Stimulated activated CD8-positive, alpha-beta memory T cell treated with anti-CD3 and anti-CD28 coated beads, Interleukin-15, amount 100 ng/mL, for 4 hours (primary cell): ENCODE measurements around the gene CHSY3.

ENCODE experiments used
- DNase-seq, 2 donors: peaks; one replicate each; pipeline ENCODE4 v3.0.0-alpha.2; 2020; ENCODE audit warnings: low read depth in 2 of 2

The CHSY3 gene

DNA sequence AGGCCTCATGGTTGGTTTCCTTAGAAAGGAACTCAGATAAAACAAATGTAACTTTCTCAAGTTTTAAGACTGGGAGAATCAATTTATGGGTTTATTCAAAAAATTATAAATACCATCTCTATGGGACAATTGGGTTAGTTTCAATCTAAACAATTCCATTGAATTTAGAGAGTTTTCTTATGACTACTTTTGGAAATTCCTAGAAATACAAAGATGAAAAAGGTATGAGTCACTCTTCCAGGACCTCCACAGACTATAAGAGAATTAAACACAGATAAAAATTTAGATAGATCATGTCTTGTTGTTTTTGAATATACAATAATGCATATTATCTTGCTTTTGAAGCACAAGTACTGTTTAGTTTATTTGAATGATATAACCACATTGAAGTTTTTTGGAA lies 188.7 kb downstream of the CHSY3 start:
- DNase-seq = no peak

DNA sequence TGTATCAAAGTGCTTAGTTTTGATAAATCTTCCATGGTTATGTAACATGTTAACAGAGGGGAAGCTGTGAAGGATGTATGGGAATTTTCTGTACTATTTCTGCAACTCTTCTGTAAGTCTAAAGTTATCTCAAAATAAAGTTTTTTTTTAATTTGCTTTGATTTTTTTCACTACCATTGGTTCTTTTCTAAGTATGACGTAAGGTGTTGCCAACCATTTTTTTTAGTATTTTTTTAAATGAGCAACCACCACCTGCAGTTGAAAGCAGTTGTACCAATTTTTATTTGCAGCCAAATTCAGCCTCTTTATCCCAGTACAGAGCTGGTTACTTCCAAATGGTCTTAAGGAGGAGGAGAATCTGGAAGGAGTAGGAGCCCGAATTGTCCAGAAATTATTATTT lies 192.2 kb downstream of the CHSY3 start:
- DNase-seq = no peak

DNA sequence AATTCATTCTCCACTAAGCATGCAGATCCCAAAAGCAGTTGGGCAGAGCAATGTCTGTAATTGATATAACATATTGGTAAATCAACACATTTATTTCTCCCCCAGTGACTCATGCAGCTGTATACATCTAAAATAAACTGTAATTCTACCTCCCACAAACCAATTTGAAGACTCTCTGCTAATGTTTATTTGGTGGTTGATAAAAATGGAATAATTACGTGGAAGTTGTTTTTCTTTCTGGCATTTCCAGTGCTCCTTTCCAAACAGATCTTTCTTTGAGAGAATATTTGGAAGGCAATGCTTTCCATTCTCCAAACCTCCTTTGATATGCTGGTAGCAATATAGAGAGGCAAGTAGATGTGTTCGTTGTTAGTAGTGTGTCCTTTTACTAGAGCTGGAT lies 194.7 kb downstream of the CHSY3 start:
- DNase-seq = no peak

DNA sequence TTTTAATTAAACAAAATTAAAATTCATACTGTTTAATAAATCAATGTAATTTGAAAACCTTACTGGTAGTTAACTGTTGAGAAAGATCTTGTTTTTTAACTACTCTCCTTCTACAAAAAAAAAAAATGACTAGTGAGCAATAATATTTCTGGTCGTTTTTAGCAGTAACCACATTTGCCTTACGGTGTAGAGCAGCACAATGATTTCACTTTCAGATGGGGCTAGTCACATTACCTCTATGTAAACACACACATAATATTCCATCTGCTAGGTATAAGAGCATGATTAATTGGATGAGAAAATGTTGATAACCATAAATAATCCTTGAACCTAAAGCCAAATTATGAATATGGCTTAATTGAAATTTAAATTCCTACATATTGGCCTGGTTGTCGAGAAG lies 198.1 kb downstream of the CHSY3 start:
- no peak for DNase-seq

DNA sequence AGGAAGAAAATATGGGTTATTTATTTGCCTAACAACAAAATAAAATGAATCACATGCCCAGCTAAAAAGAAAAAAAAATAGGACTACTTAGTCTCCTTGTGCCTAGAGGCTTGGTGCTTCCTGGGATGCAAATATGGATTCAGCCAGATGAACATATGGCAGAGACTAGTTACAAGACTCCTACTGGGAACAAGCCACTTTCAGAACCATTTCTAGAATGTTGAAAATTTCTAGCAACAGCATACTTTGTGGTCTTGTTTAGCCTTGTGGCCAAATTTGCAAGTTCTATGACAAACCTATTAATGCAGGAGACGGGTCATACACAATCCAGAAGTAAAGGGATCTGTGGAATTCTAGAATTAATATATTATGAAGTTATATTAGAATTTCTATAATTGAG lies 198.7 kb downstream of the CHSY3 start:
- no peak for DNase-seq

DNA sequence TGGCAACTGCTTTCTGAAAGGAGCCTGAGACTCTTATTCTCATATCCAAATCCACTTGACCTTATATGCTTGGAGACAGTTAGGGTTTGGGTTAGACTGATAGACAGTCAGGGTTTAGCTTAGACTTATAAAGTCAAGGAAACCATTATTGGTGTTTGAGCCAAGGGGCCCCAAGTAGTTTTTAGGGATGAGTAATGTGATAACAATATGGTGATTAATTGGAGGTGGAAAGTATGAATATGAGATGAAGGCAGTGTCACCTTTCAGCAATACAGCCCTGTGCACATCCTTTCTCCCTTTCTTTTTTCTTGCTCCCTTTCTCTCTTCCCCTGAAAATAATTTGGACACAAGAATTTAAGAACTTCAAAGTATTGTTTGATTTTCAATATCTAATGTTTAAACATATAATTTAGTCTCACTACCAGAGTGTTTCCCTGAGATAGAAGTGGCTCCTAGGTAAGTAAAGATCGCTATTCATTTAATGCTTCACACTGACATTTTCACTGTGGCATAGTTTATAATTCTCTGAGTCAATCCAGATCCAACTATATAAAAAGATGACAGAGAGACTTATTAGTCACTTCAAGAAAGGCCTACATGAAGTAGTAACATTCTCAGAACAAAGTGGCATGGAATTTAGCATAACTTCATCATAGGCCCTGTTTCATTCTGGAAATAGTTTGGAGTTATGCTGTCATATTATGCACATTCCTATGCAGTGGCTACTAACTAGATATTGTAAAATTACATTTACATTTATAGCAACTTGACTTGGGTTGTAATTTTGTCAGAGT lies 200.8 kb downstream of the CHSY3 start:
- DNase-seq = no peak

DNA sequence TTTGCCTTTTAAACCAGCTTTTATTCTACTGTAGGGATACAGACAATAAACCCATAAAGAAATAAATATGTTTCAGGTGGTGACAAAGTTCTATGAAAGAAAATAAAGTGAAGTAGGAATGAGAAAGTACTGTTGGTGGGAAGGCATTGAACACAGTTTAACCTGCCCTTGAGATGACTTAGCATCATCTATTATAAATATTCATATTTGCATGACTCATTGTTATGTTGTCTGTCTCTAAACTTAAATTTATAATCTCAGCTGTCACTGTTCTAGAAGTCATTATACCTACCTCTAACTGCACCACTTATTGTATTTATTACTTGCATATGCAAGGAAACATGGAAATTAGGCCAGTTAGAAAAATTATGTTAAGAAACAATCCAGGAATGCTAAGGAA lies 202.2 kb downstream of the CHSY3 start:
- DNase-seq = no peak

DNA sequence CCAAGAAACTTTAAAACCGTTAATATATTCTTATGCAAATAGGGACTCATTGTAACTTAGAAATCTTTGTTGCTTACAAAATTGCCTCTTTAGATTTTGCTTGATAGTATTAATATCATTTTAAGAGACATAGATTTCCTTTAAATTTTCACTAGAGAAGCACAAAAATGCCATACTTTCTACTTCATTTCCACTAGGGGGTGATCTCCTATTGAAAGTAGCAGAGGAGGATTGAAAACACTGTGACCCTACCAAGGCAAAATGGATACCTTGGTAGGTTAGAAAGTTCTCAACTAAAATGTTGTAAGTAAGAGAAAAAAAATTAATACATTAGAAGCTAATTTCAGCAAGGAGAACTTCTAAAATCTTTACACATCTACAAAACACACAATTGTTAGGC lies 204.9 kb downstream of the CHSY3 start:
- DNase-seq = no peak

DNA sequence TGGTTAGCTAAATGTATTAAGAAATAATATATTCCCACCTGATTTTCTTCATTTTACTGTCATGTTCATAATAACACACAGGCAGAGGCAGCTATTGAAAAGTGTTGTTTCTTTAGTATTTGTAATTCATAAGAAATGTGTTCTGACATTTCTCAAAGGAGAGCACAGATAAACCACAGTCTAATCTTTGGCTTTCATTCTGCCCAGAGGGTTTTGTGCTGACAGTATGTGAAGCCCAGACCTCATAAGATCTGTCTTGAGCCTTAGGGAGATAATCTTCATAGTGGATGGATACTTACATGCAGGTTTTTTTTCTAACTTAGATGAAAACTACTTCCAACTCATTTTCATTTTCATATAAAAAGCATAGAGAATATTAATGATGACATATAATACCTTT lies 206.1 kb downstream of the CHSY3 start:
- no peak for DNase-seq

DNA sequence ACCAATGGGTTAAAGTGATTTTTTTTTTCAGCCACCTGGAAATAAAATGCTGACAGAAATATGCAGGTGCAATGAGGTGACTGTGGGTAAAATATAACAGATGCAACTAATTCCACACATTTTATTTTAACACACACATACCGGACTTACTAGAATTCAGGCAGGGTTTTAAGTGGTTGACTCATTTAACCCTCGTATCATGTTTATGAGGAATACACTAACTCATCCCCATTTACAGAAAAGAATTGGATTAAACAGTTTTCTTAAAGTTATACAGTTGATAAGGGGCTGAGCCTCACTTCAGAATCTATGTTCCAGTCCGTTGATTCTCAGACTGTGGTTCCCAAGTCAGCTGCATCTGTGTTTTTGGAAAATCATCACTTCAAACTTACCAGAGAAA lies 207.5 kb downstream of the CHSY3 start:
- DNase-seq = no peak

DNA sequence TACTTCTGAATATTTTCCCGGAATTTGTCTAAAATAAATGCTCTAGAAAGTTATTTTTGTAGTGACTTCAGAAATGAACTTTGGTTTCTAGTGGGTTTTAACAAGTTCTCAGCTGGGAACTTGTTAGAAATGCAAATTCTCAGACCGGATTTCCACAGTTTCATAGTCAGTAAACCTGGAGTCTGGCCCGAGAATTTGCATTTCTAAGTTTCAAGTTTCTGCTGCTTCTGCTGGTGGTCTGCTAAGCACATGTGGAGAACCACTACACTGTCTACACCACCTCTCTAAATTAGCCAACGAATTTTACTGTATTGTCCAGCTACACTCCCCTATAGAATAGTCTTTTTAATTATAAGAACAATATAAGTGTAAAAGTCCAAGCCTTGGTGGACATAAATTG lies 208.0 kb downstream of the CHSY3 start:
- DNase-seq = no peak

DNA sequence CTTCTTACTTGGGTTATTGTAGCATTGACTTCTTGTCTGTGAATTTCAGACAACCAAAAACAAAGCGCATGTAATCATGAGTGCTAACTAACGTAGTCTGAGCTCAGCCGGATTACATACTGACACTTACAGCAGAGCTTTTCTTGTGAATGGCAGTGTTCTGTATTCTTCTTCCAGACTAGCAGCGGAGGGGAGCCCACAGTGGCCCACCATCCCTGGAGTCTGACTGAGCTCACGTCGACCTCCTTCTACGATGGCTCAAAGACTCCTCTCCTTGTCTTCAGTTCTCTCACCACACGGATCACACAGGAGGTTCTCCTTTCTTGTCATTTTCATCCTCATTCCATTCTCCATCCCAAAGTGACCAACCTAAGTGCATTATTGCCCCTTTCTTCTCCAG lies 211.4 kb downstream of the CHSY3 start:
- no peak for DNase-seq

DNA sequence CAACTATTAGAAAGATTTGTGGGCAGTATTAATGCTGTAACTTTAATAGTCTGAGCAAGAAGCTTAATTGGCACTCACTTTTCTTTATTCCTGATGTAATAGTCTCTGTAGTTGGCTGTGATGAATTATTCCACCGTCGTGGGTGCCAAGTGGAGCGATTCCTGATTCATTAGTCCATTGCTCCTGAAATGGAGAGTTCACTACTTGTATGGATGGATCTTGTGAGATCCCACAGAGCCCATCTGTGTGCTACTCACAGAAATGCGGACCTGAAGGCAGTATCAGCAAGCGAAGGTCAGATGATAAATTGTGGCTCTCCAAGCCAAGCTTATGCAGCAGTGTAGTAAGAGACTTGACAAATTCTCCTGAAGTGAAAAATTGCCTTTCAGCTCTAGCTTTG lies 212.2 kb downstream of the CHSY3 start:
- no peak for DNase-seq

DNA sequence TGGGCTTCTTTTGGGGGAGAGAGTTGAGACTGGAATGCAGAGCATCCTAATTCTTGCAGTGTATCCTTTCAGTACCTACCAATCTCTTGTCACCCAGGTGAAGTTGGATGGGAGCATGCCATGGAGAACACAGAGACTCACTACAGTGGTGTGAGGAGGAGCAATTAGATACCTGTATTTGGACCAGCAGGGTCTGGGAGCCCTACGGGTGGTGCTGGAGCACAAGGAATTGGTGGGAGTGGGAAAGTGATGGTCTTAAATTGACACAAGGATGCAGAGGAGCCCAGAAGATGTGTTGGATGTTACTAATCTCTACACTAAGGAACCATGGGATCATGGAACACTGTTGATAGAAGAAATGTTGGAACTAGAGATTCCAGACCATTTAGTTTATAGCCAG lies 212.7 kb downstream of the CHSY3 start:
- no peak for DNase-seq

DNA sequence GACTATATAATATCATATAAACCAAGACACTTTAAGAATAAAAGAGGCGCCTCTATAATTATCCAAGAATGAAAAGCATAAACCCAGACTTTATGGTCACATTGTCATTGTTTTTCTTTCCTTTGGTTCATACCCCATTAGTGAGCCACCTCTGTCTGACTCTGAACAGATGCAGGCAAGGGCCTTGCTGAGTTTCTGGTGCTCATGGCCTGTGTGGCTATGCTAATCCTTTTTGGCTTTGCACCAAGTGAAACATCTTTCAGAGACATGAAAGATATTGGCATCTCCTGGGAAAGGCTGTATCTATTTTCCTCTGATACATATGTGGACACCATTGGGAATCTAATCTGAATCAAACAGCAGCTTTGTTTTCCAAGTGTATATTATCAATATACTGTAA lies 222.5 kb downstream of the CHSY3 start:
- DNase-seq = no peak

DNA sequence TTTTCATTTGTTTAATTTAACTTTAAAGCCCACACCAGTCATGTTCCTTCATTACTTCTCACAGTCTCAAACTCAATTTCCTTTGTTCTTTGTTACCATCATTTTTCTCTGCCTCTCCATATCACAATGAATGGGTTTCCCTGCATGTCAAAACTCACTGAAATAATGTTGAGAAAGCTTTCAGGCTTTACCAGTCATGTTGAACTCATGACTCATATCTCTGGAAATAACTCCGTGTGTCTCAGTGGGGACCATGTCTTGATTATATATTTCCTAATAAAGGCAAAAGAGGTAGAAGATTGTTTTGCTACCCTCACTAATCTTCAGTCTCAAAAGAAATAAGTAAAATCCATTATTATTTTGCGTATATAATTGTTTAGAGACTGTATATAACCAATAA lies 231.2 kb downstream of the CHSY3 start:
- no peak for DNase-seq

DNA sequence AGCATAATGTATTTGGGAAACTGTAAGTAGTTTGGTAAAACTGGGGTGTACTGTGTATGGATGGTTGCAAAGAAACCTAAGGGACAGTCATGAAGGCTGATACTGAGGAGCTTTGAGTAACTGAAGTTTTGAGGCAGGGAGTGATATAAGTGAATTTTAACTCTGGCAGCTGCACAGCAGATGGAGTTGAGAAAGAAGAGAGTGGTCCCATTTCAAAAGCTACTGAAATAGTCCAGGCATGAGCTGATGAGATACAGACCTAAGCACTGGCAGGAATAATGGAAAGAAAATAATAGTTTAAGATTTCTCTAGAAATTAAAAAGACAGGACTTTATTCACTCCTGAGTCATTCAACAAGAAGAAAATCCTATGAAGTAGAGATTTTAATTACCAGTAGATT lies 232.0 kb downstream of the CHSY3 start:
- no peak for DNase-seq

DNA sequence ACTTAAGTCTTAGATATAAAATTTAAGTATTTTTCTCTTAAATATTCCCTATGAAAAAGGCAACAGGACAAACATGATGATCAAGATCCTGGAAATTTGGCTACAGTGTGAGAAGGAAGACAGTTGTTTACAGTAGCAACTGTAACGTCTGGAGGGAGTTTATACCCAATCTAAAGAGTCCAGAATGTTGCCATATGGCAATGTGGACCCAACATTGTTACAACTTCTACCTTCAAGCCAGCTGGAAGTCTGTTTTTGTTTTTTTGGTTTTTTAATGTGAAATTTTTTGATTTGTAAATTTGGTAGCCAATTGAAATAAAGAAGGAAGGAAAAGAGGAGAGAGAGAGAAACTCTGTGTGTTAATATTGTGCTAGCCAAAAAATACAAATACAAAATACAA lies 233.4 kb downstream of the CHSY3 start:
- DNase-seq = no peak

DNA sequence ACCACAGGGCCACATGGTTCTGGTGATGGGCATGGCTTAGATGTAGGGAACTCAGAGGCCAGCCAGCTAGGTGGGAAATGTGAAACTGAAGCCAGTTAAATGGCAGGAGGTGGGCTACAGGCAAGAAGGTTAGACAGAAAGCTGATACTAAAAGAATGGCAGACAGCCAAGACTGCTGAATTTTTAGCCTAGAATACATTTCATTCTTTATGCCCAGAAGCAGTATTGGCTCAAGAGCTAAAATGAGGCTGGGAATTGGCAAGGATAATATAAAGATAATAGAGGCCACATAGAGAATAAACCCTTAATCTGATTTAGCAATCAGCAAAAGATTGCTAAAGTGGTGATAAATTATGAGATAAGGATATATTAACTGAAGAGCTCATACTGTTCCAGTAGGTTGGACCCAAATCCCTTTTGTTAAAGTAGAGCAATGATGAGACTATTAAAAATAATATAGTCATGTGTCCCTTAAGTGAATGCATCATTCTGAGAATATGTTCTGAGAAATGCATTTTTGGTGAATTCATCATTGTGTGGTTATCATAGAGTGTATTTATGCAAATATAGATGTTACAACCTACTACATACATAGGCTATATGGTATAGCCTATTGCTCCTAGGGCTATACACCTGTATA lies 234.3 kb downstream of the CHSY3 start:
- DNase-seq = no peak

DNA sequence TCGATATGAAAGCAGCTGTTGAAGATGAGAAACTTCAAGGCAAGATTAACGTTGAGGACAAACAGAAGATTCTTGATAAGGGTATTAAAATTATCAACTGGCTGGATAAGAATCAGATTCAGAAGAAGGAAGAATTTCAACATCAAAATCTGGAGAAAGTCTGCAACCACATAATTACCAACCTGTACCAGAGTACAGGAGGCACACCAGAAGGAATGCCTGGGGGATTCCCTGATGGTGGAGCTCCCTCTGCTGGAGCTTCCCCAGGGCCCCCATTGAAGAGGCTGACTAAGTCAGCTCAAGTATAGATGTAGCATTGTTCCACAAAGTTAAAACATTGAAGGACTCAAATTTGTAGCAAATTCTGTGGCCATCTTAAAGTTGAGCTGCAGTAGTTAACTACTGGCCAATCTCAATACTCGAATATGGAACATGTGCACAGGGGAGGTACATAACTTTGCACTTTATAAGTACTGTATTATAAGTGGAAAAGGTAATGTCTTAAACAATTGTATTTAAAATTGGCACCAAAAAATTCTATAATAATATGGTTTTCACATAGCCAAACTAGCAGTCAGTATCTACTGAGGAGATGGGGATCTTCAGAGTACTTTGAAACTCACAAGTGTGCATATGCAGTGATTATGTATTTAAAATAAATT lies 237.5 kb downstream of the CHSY3 start:
- no peak for DNase-seq

DNA sequence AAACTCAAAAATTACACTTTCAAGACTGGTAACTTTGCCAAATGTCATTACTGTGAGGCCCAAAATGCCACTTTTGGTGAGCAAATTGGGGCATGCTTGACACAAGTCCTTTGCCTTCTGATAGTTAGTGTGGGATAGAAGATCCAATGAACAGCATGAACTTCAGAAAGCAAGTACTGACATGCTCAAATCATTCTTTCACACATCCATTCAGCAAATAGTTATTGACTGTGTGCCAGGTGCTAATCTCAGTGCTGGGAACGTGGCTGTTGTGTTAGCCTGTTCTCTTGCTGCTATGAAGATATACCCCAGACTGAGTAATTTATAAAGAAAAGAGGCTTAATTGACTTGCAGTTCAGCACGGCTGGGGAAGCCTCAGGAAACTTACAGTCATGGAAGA lies 247.0 kb downstream of the CHSY3 start:
- no peak for DNase-seq

DNA sequence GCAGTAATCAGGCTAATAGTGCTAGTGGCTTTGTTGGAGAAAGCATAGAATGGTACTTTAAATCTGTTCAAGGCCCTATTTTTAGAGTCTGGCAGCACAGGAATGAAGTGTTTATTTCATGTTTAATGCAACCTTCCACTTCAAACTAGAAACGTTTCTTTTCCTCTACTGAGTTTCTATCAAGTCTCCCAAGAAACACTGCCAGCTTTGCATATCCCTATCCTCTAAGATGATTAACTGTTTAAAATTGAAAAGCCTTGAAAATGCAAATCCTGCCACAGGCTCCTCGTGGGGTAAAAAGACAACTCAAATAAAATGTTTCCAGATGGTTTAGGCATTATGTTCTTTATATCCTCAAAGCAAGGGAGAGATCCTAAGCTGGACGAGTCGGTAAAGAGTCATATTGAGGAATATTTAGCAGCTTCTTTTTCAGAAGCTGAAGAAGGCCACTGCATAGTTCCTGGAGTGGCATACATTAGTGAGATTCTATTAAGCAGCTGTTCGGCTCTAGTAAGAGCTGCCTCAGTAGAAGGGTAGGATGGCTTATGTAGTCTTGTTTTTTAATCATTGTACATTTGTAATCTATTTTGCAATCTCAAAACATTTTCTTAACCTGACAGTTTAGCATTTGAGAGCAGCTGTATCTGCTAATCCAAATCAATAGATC lies 251.2 kb downstream of the CHSY3 start:
- no peak for DNase-seq

DNA sequence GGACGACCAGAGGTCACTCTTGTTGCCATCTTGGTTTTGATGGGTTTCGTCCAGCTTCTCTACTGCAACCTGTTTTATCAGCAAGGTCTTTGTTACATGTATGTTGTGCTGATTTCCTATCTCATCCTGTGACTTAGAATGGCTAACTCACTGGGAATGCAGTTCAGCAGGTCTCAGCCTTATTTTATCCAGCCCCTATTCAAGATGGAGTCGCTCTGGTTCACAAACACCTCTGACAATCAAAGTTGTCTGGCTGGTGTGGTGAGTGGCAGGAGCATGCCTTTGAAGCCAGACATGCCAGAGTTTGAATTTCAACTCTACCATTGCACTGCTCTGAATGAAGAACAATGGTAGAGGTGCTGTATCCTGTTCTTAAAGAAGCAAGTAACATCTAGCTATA lies 253.8 kb downstream of the CHSY3 start:
- no peak for DNase-seq
